ENCODE results near the gene INPP1.

INPP1 gene

DNA sequence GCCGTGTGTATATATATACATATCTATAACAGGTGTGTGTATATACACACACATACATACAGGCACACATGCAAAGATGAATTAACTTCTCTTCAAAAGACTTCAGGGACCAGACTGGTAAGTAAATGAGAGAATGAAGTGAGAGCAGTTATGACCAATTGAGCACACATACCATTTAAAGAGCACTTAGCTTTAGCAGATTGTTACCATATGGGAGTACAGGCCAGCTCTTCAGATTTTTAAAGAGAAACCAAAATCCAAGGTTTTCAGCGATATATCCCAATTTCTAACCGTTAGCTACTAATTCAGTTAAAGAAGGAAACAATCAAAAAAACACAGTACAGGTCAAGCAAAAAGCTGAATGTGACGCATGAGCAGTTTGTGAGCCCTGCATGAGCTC, 23.7 kb downstream of the INPP1 start:
- TF ChIP-seq POLR2AphosphoS5 (IDR thresholded peaks at IDR 0.05; ENCODE audit: low read depth, low read length) (no peak), POLR2A (IDR thresholded peaks at IDR 0.05; ENCODE audit: low read depth, low read length) (no peak), TAF1 (IDR thresholded peaks at IDR 0.05; ENCODE audit: borderline replicate concordance, low read depth, low read length) (no peak)
- DNase-seq (ENCODE audit: insufficient read length) (no peak), FAIRE-seq (no peak)

DNA sequence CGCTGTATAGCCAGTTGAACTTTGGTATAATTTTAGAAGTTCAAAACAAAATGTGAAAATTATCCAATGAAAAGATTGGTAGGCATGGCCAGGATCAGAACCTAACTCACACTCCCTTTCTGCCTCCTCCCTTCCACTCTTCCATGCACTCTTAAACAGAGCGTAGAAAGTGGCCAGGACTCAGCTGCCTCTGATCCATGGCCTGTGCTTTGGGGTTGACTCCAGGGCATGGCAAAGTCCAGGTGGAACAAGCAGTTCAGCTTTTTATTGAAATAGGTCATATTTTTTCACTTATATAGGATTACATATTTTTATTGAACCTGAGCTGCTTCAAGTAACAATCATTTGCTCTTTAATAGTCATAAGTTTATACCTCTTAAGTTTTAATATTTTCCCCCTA, 26.2 kb downstream of the INPP1 start:
- DNase-seq (ENCODE audit: insufficient read length) (no peak), FAIRE-seq (no peak)
- no peak for TF ChIP-seq TAF1 (IDR thresholded peaks at IDR 0.05; ENCODE audit: borderline replicate concordance, low read depth, low read length)
- no peak for TF ChIP-seq POLR2A (IDR thresholded peaks at IDR 0.05; ENCODE audit: low read depth, low read length)
- TF ChIP-seq POLR2AphosphoS5 (IDR thresholded peaks at IDR 0.05; ENCODE audit: low read depth, low read length) = no peak

DNA sequence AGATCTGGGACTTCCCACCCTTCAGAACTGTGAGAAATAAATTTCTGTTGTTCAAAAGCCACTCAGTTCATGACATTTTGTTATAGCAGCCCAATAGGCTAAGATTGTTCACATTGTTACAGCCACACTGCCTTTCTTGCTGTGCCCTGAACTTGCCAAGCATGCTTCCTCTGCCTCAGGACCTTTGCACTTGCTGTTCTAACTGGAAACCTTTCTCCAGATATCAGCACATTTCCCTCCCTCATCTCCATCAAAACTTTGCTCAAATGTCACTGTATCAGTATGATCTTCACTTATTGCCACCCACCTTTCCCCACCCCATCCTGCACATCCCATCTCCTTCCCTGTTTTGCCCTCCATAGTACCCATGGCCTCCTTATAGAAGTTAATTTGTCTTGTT, 32.7 kb downstream of the INPP1 start:
- DNase-seq (ENCODE audit: insufficient read length) (no peak), FAIRE-seq (no peak)
- TF ChIP-seq POLR2A (IDR thresholded peaks at IDR 0.05; ENCODE audit: low read depth, low read length) (no peak), TAF1 (IDR thresholded peaks at IDR 0.05; ENCODE audit: borderline replicate concordance, low read depth, low read length) (no peak), POLR2AphosphoS5 (IDR thresholded peaks at IDR 0.05; ENCODE audit: low read depth, low read length) (no peak)

DNA sequence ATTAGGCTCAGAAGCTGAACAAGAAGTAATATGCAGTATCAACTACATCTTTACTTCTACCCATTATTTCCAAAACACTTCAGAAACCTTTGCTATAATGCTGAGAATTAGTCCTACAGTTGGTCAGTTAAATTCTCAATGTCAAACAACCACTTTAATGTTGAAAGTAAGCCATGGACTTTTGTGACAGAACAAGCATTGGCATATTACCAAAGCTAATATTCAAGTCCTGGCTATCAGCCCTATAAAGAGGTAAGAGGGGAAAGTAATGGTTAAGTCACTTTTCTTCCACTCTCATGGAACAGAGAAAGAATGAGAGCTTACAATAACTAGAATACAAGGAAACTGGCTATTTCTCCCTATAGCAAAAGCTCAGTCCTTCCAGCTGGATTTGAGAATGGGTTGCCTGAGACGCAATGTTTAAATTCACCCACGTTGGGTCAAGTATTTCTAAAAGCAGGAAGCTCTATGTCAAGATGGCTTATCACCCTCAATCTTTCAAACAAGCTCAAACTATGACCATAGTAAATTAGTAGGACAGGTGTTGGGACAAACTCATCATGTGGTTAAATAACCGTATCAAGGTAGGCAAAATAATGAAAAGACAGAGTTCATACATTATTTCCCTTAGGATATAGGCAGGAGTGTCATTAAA, 33.3 kb downstream of the INPP1 start:
- FAIRE-seq = no peak
- DNase-seq (ENCODE audit: insufficient read length) = no peak
- TF ChIP-seq TAF1 (IDR thresholded peaks at IDR 0.05; ENCODE audit: borderline replicate concordance, low read depth, low read length) (no peak), POLR2A (IDR thresholded peaks at IDR 0.05; ENCODE audit: low read depth, low read length) (no peak), POLR2AphosphoS5 (IDR thresholded peaks at IDR 0.05; ENCODE audit: low read depth, low read length) (no peak)

DNA sequence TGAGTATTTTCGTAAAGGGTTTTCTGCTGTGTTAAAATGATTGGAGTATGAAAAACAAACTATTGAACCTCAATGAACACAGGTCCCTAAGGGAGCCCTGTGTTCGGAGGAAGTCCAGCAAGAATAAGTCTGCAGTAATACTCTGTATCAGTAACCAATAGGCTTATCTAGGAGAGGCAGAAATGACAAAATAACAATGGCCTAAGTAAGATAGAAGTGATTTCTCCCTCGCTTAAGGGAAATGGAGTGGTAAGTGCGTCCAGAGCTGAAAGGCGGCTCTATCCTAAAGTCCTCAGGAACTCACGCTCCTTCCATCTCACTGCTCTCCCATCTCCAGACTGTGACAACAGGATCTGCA, 35.5 kb downstream of the INPP1 start:
- DNase-seq (ENCODE audit: insufficient read length) (no peak), FAIRE-seq (no peak)
- TF ChIP-seq POLR2AphosphoS5 (IDR thresholded peaks at IDR 0.05; ENCODE audit: low read depth, low read length) = no peak
- TF ChIP-seq TAF1 (IDR thresholded peaks at IDR 0.05; ENCODE audit: borderline replicate concordance, low read depth, low read length) = no peak
- no peak for TF ChIP-seq POLR2A (IDR thresholded peaks at IDR 0.05; ENCODE audit: low read depth, low read length)

DNA sequence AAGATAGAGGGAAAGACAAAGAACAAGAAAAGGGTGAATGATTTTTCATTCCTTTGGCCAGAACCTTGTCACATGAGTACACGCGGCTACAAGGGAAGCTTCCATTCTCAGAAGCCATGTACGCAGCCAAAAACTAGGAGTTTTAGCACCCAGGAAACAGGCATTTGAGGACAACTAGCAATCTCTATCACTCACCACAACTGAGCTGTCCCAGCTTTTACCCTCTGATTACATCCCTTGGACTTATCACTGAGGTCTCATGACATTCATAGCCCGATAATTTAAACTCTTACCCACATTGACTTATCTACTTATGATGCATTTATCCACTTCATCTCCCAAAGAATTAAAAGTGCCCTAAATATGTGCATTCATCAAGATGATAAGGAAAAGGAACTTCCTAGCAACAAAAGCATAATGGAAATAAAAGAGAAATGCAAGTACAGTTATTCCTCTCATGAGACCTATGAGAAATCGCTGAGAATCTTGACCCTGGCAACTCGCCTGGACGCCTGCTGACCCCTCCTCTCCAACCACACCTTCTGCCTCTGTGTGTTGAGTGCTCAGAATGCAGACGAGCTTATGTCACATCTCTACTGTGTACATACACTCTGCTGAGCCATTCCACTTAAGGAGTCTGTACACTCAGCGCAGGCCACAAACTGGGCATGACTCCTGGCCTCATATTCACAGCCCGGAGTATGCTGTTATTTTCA, 36.0 kb downstream of the INPP1 start:
- no peak for FAIRE-seq
- TF ChIP-seq TAF1 (IDR thresholded peaks at IDR 0.05; ENCODE audit: borderline replicate concordance, low read depth, low read length) = no peak
- TF ChIP-seq POLR2A (IDR thresholded peaks at IDR 0.05; ENCODE audit: low read depth, low read length) = no peak
- TF ChIP-seq POLR2AphosphoS5 (IDR thresholded peaks at IDR 0.05; ENCODE audit: low read depth, low read length) = no peak
- DNase-seq (ENCODE audit: insufficient read length) = no peak

DNA sequence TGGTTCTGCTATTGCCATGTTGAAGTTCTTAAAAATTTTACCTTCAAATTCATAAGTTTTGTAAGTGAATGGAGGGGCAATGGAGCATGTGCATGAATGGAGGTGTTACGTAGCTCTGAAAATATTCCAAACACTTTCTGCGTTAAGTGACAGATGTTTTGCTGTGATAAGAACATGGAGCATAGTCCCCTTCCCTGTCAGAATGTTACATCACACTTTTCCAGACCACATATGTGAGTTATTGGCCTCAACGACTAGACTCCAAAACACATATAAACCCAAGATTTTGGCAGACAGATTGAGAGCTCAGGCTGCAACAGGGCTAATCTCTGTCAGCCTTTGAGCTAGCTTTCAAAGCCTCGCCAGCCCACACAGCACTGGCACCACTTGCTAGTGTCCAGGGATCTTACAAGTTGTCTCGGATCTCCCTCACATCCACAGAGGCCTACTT, 37.6 kb downstream of the INPP1 start:
- no peak for DNase-seq (ENCODE audit: insufficient read length)
- FAIRE-seq = no peak
- TF ChIP-seq POLR2A (IDR thresholded peaks at IDR 0.05; ENCODE audit: low read depth, low read length) (no peak), POLR2AphosphoS5 (IDR thresholded peaks at IDR 0.05; ENCODE audit: low read depth, low read length) (no peak), TAF1 (IDR thresholded peaks at IDR 0.05; ENCODE audit: borderline replicate concordance, low read depth, low read length) (no peak)

DNA sequence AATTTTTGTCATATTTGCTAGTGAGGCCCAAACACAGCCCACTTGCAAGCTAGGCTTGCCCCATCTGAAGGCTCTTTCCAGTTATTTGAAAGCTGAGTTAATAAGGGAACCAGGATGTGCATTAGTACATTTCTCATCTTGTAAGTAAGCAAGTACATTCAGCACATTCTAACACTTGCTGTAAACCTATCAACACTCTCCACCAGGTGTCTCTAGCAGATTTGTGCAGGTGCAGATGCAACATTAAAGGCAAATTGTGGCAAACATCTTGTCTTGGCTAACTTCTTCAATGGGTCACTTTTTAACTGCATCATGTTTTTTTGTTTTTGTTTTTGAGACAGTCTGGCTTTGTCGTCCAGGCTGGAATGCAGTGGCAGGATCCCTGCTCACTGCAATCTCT, 39.5 kb downstream of the INPP1 start:
- DNase-seq (ENCODE audit: insufficient read length) (peak; percentile 21), FAIRE-seq (peak; percentile 96)
- TF ChIP-seq POLR2A (IDR thresholded peaks at IDR 0.05; ENCODE audit: low read depth, low read length) (no peak), POLR2AphosphoS5 (IDR thresholded peaks at IDR 0.05; ENCODE audit: low read depth, low read length) (no peak), TAF1 (IDR thresholded peaks at IDR 0.05; ENCODE audit: borderline replicate concordance, low read depth, low read length) (no peak)

DNA sequence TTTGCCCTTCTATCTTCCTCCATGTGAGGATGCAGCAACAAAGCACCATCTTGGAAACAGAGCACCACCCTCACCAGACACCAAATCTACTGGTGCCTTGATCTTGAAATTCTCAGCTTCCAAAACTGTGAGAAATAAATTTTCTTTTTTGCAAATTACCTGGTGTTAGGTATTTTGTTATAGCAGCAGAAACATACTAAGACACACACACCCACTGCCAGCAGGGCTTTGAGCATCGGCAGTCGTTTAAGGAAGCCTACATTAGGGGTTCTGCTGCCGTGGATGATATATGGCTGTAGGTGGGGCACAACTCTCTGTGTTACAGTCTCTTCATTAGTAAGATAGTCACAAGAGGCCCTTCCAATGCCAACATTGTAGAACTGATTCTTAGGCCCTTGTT, 44.0 kb downstream of the INPP1 start:
- TF ChIP-seq TAF1 (IDR thresholded peaks at IDR 0.05; ENCODE audit: borderline replicate concordance, low read depth, low read length) (no peak), POLR2A (IDR thresholded peaks at IDR 0.05; ENCODE audit: low read depth, low read length) (no peak), POLR2AphosphoS5 (IDR thresholded peaks at IDR 0.05; ENCODE audit: low read depth, low read length) (no peak)
- DNase-seq (ENCODE audit: insufficient read length) (no peak), FAIRE-seq (peak; percentile 5)

DNA sequence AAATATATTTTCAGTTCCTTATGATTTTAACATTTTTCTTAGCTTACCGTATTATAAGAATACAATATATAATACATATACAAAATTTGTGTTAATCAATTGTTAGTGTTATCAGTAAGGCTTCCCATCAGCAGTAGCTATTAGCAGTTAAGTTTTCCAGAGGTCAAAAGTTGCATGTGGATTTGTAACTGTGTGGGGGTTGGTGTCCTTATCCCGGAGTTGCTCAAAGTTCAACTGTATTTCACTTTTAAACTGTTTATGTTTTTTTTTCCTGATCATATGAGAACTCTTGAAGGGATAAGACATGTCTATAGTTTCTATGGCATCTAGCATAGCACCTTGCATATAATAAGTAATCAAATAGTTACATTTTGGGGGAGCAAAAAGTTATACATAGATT, 52.9 kb downstream of the INPP1 start:
- no peak for DNase-seq (ENCODE audit: insufficient read length)
- FAIRE-seq = no peak
- no peak for TF ChIP-seq TAF1 (IDR thresholded peaks at IDR 0.05; ENCODE audit: borderline replicate concordance, low read depth, low read length)
- no peak for TF ChIP-seq POLR2A (IDR thresholded peaks at IDR 0.05; ENCODE audit: low read depth, low read length)
- TF ChIP-seq POLR2AphosphoS5 (IDR thresholded peaks at IDR 0.05; ENCODE audit: low read depth, low read length) = no peak

DNA sequence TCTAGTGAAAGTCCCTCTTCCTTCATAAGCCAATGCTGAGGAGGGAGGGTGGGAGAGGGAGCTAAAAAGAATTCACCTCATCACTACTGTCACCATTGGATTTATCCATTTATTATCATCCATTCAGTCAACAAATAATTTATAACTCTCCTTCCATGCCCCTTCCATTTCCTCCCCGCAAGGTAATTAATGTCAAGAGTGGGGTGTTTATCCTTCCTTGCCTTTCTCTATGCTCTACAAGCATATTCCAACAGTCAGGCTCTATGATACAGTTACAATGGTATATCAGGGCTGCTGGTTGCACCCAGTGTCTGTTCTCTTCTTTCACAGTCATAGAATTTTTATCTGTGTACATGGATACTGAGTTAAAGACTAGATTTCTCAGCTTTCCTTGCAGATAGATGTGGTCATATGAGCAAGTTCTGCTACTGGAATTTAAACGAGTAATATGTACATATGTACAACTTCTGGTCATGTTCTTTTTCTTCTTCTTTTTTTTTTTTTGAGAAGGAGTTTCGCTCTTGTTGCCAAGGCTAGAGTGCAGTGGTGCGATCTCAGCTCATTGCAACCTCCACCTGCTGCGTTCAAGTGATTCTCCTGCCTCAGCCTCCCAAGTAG, 59.7 kb downstream of the INPP1 start:
- TF ChIP-seq POLR2AphosphoS5 (IDR thresholded peaks at IDR 0.05; ENCODE audit: low read depth, low read length) = no peak
- no peak for FAIRE-seq
- no peak for DNase-seq (ENCODE audit: insufficient read length)

DNA sequence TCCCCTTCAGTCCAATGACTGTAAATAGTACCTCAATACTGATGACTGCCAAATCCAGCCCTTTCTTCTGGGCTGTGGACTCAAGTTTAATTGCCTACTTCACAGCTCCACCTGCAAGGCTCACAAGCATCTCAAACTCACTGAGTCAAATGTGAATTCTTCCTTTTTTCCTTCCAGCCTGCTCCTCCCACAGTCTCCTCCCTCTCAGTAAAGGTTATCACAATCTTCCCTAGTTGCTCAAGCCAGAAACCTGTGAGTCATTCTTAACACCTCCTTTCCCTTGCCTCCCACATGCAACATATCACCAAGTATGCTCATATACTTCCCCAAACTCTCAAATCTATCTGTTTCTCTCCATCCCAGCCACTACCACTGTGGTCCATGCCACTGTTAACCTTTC, 61.1 kb downstream of the INPP1 start:
- DNase-seq (ENCODE audit: insufficient read length) (no peak), FAIRE-seq (no peak)
- no peak for TF ChIP-seq POLR2AphosphoS5 (IDR thresholded peaks at IDR 0.05; ENCODE audit: low read depth, low read length)
- TF ChIP-seq POLR2A (IDR thresholded peaks at IDR 0.05; ENCODE audit: low read depth, low read length) = no peak
- no peak for TF ChIP-seq TAF1 (IDR thresholded peaks at IDR 0.05; ENCODE audit: borderline replicate concordance, low read depth, low read length)
